Activated T-helper 2 cell treated with anti-CD3 and anti-CD28 coated beads, Interferon-gamma antibody, Interleukin-2, Interleukin-4, amounts not matched to agents 10 μg/mL and 5 μg/mL and 100 μg/mL, durations not matched to agents 14 hours and 24 hours and 36 hours (primary cell): ENCODE data around the gene LRRC56. TPM values are rescaled to one million over a fixed set of nuclear protein-coding genes. Genes with fewer than 3 reads are reported as not detected.

Experiments used
- DNase-seq: peaks from one replicate; pipeline ENCODE4 v3.0.0; 2021; ENCODE audit warnings: low spot score
- H3K27ac Mint-ChIP-seq: one replicate; pipeline ENCODE4 v1.8.0; 2021; ENCODE audit warnings: mixed read lengths
- H3K27me3 Mint-ChIP-seq: one replicate; pipeline ENCODE4 v1.8.0; 2021; ENCODE audit warnings: low read depth, mixed read lengths
- H3K36me3 Mint-ChIP-seq: one replicate; pipeline ENCODE4 v1.8.0; 2021; ENCODE audit warnings: low read depth, mixed read lengths
- H3K4me1 Mint-ChIP-seq: one replicate; pipeline ENCODE4 v1.8.0; 2021; ENCODE audit warnings: low read depth, mixed read lengths
- H3K4me3 Mint-ChIP-seq: one replicate; pipeline ENCODE4 v1.8.0; 2021; ENCODE audit warnings: low read depth, mild to moderate bottlenecking, moderate library complexity, mixed read lengths
- H3K9me3 Mint-ChIP-seq: one replicate; pipeline ENCODE4 v1.8.0; 2021; ENCODE audit warnings: mixed read lengths
- intact Hi-C: fragments of 100-400 bp; cut with micrococcal nuclease; formaldehyde crosslinking; loops from one replicate; pipeline ENCODE4 v1.15.1; 2023
- total RNA-seq: library from RNA; stranded (reverse); gene quantifications from 2 replicates; pipeline ENCODE4 v1.2.3, GENCODE V29; 2022

Gene LRRC56
- total RNA-seq, 1 donor from 2014 or later: 1.3 TPM

- DNase-seq: no peak
- no peaks in the 10 kb centered on the region for H3K36me3 Mint-ChIP-seq
- H3K27me3 Mint-ChIP-seq: no peaks in the 10 kb centered on the region
- H3K4me1 Mint-ChIP-seq: no peaks in the 10 kb centered on the region
- intact Hi-C loops: no loop called here
- H3K9me3 Mint-ChIP-seq: no peaks in the 10 kb centered on the region
- no peak overlapping the region for H3K4me3 Mint-ChIP-seq
- no peak overlapping the region for H3K27ac Mint-ChIP-seq
Observed at GRCh38 chr11:545171-545570, 7.8 kb downstream of the LRRC56 start.

DNA sequence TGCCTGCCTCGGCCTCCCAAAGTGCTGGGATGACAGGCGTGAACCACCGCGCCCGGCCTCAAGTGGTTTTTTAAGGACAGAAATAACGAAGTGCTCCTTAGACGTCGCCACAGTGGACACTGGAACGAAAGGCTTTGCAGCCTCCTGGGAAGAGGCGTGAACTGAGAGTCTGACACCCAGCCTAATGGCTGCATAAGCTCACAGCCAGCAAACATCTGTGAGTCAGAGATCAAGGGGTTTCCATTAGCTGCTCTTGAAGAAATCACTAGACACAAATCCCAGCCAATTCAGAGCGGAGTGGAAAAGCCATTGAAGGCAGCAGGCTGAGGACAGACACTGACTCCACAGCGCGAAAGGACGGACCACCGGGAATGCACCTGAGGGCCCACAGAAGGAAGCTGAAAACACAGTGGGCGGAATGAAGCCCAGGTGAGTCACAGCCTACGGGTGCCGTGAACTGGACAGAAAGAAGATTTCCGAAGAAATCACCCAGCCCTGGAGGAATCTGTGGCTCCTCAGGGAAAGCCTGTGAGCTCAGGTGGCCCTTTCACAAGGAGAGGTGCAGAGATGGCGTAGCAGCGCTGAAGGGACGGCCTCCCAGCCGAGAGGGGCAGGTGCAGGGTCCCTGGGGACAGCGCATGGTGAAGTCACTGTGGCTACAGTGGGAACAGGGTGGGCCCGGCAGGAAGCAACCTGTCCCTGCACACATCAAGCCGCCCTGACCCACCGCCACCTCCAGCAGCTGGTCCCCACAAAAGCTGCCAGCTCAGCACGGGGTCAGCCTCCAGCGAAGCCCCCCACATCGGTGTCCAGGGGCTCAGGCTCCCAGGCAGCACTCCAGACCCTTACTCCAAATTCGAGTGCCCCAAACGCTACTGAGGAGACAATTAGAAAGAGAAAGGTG, 11.6 kb downstream of the LRRC56 start:
- Mint-ChIP-seq H3K4me3 (no peak overlapping the region), H3K4me1 (no peaks in the 10 kb centered on the region), H3K27me3 (no peaks in the 10 kb centered on the region), H3K27ac (no peak overlapping the region), H3K9me3 (no peaks in the 10 kb centered on the region), H3K36me3 (no peaks in the 10 kb centered on the region)
- intact Hi-C loops: no loop called here
- DNase-seq: no peak

- intact Hi-C loops: no loop called here
- no peak for DNase-seq
- no peaks in the 10 kb centered on the region for H3K27me3 Mint-ChIP-seq
- no peaks in the 10 kb centered on the region for H3K9me3 Mint-ChIP-seq
- H3K4me1 Mint-ChIP-seq: no peaks in the 10 kb centered on the region
- H3K27ac Mint-ChIP-seq: no peak overlapping the region
- no peaks in the 10 kb centered on the region for H3K36me3 Mint-ChIP-seq
- H3K4me3 Mint-ChIP-seq: no peak overlapping the region
Observed at GRCh38 chr11:550021-550745, 12.9 kb downstream of the LRRC56 start.

DNA sequence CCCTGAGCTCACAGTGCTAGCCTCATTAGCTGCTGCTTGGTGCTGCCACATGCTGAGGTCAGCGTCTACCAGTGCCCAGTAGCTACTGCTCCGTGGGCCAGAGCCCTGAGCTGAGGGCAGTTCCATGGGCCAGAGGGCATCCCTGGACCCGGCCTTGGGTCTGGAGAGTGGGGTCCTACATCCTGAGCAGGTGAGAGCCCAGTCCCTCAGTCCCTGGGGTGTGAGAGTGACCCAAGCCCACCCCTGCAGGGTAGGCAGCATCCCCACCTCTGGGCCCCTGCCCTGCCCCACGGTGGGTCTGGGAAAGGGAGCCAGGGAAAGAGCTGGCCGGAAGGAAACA, 13.4 kb downstream of the LRRC56 start:
- Mint-ChIP-seq H3K27me3 (no peaks in the 10 kb centered on the region), H3K27ac (no peak overlapping the region), H3K9me3 (no peaks in the 10 kb centered on the region), H3K4me3 (no peak overlapping the region), H3K36me3 (no peaks in the 10 kb centered on the region), H3K4me1 (no peaks in the 10 kb centered on the region)
- intact Hi-C loops: no loop called here
- DNase-seq: no peak

- Mint-ChIP-seq H3K36me3 (no peaks in the 10 kb centered on the region), H3K27ac (no peak overlapping the region), H3K27me3 (no peaks in the 10 kb centered on the region), H3K4me1 (no peaks in the 10 kb centered on the region), H3K9me3 (no peaks in the 10 kb centered on the region), H3K4me3 (no peak overlapping the region)
- intact Hi-C loops: no loop called here
- no peak for DNase-seq
Observed at GRCh38 chr11:551131-551530, 13.8 kb downstream of the LRRC56 start.

DNA sequence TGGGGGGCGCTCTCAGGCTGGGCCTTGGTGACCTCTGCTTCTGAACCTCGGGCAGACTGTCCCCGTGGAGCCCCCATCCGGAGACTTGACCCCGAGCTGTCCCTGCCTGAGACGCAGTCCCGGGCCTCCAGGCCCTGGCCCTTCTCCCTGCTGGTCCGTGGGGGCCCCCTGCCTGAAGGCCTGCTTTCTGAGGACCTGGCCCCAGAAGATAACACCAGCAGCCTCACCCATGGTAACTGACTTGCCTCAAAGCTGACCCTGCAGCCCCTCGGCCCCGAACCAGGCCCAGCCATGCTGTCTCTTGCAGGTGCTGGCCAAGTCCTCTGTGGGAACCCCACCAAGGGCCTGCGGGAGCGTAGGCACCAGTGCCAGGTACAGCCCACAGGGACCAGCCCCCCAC, 14.3 kb downstream of the LRRC56 start:
- no peak overlapping the region for H3K4me3 Mint-ChIP-seq
- H3K36me3 Mint-ChIP-seq: no peaks in the 10 kb centered on the region
- no peaks in the 10 kb centered on the region for H3K4me1 Mint-ChIP-seq
- no peaks in the 10 kb centered on the region for H3K9me3 Mint-ChIP-seq
- intact Hi-C loops: no loop called here
- H3K27me3 Mint-ChIP-seq: peaks cover 4% of the 10 kb centered on the region
- DNase-seq: no peak
- H3K27ac Mint-ChIP-seq: no peak overlapping the region

- Mint-ChIP-seq H3K36me3 (no peaks in the 10 kb centered on the region), H3K27ac (no peak overlapping the region), H3K9me3 (no peaks in the 10 kb centered on the region), H3K4me3 (no peak overlapping the region), H3K27me3 (peaks cover 15% of the 10 kb centered on the region), H3K4me1 (no peaks in the 10 kb centered on the region)
- intact Hi-C loops: no loop called here
- DNase-seq: no peak
Observed at GRCh38 chr11:553083-553987, 16.0 kb downstream of the LRRC56 start.

DNA sequence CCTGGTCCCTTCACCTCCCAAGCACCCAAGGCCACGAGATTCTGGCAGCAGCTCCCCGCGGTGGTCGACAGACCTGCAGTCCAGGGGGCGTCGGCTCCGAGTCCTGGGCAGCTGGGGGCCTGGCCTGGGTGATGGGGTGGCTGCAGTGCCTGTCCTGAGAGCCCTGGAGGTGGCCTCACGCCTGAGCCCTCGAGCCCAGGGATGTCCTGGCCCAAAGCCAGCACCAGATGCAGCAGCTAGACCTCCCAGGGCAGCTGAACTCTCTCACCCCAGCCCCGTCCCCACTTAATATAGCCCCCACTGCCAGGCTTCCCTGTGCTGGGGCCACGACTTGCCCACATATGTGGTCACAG, 16.6 kb downstream of the LRRC56 start:
- intact Hi-C loops: loop anchor here (2.0 kb wide), 1 partner anchor 17 kb away; the partner anchor contains the start of gene LRRC56

DNA sequence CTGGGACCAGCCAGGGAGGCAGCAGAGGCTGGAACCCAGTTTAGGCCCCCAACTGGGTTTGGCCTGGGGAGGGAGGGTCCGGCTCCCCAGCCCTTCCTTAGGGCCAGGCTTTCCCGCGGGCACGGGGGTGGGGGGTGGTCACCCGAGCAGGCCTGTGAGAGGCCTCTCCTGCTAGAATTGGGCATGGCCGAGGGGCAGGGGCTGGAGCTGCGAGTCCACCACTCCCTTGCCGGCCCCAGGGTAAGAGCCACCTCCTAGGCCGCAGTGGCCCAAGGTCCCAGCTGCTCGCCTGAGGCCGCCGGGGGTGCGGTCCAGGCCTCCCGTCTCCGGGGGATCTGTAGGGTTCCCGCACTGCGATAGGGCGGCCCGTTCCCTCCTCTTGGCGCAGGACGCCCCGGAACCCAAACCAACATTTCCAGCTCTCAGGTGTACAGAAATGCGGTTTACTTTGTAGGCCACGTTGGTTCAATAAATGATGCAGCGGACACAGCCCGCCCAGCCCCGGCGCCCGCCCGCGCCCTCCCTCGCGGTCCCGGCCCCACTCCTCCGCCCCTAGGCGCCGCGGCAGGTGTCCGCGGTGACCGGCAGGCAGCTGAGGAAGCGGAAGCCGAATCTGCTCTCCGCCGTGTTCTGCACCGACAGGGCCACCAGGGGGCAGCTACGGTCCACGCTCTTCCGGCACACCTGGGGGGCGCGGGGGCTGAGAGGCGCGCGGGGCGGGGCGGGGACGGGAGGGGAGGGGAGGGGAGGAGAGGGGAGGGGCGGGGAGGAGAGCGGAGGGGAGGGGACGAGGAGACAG, 17.3 kb downstream of the LRRC56 start:
- H3K4me1 Mint-ChIP-seq: no peaks in the 10 kb centered on the region
- no peaks in the 10 kb centered on the region for H3K9me3 Mint-ChIP-seq
- H3K27ac Mint-ChIP-seq: no peak overlapping the region
- DNase-seq: peak; percentile 59
- H3K4me3 Mint-ChIP-seq: peak overlapping the region; percentile 42
- no peaks in the 10 kb centered on the region for H3K36me3 Mint-ChIP-seq
- H3K27me3 Mint-ChIP-seq: peaks cover 18% of the 10 kb centered on the region
- intact Hi-C loops: loop anchor here (1.0 to 2.0 kb wide), 2 partner anchors 18 to 169 kb away; partner anchors contain the start of gene LRRC56

More for the DNA sequence above, 16.6 kb downstream of the LRRC56 start:
- Mint-ChIP-seq H3K4me3 (no peak overlapping the region), H3K27ac (no peak overlapping the region), H3K27me3 (peaks cover 17% of the 10 kb centered on the region), H3K36me3 (no peaks in the 10 kb centered on the region), H3K4me1 (no peaks in the 10 kb centered on the region), H3K9me3 (no peaks in the 10 kb centered on the region)
- DNase-seq: no peak

DNA sequence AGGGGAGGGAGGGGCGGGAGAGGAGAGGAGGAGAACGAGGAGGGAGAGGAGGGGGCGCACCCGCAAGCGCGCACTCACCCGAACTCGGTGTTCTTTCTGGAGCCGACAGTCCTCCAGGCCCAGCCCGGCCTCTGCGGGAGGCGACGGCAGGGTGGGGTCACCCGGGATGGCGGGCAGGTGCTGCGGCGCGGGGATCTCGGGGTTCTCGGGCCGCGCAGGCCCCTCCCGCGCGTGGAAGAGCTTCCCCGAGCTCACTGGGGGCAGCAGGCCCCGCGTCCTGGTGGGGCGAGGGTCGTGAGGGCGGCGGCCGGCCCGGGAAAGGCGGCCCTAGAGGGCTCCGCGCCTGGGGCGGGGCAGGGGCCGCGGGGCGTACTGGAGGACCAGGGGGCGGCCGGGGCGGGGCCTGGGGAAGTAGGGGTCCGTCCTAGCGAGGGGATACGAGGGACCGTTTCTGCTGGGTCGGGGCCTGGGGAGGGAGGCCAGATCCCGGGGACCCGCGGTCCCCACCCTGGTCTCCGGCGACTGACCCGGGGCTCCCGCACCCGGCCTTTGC, 18.0 kb downstream of the LRRC56 start:
- no peaks in the 10 kb centered on the region for H3K9me3 Mint-ChIP-seq
- DNase-seq: no peak
- H3K36me3 Mint-ChIP-seq: no peaks in the 10 kb centered on the region
- H3K27ac Mint-ChIP-seq: no peak overlapping the region
- H3K27me3 Mint-ChIP-seq: peaks cover 18% of the 10 kb centered on the region
- intact Hi-C loops: loop anchor here (1.0 to 2.0 kb wide), 2 partner anchors 19 to 168 kb away; partner anchors contain the start of gene LRRC56
- no peak overlapping the region for H3K4me3 Mint-ChIP-seq
- H3K4me1 Mint-ChIP-seq: peaks cover 4% of the 10 kb centered on the region

DNA sequence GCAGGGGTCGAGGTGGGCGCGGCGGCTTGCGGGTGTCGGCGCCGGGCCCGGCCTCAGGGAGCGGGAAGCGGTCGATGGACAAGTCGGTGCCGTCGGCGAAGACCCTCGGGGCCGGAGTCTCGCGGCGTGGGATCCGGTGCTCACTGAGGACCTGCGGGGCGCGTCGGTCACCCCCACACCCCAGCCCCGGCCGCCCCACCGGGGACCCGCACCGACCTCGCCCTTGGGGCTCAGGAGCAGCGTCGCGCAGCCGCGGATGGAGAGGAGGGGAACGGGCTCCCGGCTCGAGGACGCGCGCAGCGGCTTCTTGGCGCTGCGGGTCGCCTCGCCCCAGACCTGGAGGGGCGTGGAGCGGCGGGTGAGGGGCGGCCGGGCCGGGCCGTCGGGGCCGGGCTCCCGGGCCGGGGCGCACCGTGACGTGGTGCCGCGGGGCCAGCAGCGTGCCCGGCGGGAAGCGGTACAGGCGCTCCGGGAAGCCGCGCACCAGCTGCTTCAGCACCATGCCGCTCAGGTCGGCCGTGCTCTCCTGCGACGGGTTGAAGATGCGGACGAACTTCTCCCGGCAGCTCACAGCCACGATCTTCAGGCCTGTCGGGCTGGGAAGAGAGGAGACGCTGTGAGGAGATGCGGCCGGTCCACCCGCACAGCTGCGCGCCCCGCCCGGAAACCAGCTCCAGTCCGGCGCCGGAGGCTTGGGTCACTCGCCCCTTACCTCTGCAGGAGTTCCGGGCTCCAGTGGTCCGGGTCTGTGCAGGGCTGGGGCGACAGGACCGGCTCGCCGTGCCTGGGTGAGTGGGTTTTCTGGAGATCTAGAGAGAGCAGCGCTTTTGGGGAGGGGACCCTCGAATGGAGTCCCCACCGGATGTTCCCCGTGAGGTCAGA, 18.7 kb downstream of the LRRC56 start:
- Mint-ChIP-seq H3K4me1 (peaks cover 4% of the 10 kb centered on the region), H3K4me3 (no peak overlapping the region), H3K36me3 (no peaks in the 10 kb centered on the region), H3K9me3 (no peaks in the 10 kb centered on the region), H3K27ac (no peak overlapping the region), H3K27me3 (peaks cover 18% of the 10 kb centered on the region)
- intact Hi-C loops: loop anchor here (1.0 to 2.0 kb wide), 2 partner anchors 19 to 167 kb away; partner anchors contain the start of gene LRRC56
- no peak for DNase-seq
